Spleen (tissue), 11 donors: ENCODE measurements around the gene GBX2. TPM values are rescaled to one million over a fixed set of nuclear protein-coding genes. Genes with fewer than 3 reads are reported as not detected.

ENCODE experiments used
- DNase-seq: peaks from one replicate; pipeline ENCODE4 v3.0.0-alpha.2; 2020
- H3K27ac ChIP-seq, 8 donors: fragments of 200-600 bp; sonication (generic) in 7 of 8; 1 replicate in 4 of 8; 2 replicates in 4 of 8; pipeline versions ENCODE4 v1.5.0 to v1.8.0; 2016 to 2021; ENCODE audit warnings: inconsistent platforms in 4 of 8, mild to moderate bottlenecking in 4 of 8, moderate library complexity in 1 of 8
- H3K27me3 ChIP-seq, 7 donors: fragments of 200-600 bp; sonication (generic) in 6 of 7; replicated peaks in 1 of 7; 1 replicate in 4 of 7; 2 replicates in 3 of 7; pipeline versions ENCODE4 v1.5.0 to v1.8.0; 2016 to 2021; ENCODE audit warnings: inconsistent platforms in 3 of 7, mild to moderate bottlenecking in 1 of 7
- H3K36me3 ChIP-seq, 6 donors: fragments of 200-600 bp; sonication (generic) in 5 of 6; 1 replicate in 4 of 6; 2 replicates in 2 of 6; pipeline versions ENCODE4 v1.5.0 to v1.8.0; 2016 to 2021; ENCODE audit warnings: inconsistent platforms in 2 of 6
- H3K4me1 ChIP-seq, 6 donors: fragments of 200-600 bp; sonication (generic) in 5 of 6; 1 replicate in 3 of 6; 2 replicates in 3 of 6; pipeline versions ENCODE4 v1.5.0 to v1.8.0; 2016 to 2021; ENCODE audit warnings: inconsistent platforms in 3 of 6
- H3K4me3 ChIP-seq, 8 donors: fragments of 200-600 bp; sonication (generic) in 7 of 8; 1 replicate in 4 of 8; 2 replicates in 4 of 8; pipeline versions ENCODE4 v1.5.0 to v1.8.0; 2016 to 2021; ENCODE audit warnings: inconsistent platforms in 4 of 8, mild to moderate bottlenecking in 4 of 8, moderate library complexity in 2 of 8
- H3K9me3 ChIP-seq, 8 donors: fragments of 200-600 bp; sonication (generic) in 7 of 8; 1 replicate in 4 of 8; 2 replicates in 4 of 8; pipeline versions ENCODE4 v1.5.0 to v1.8.0; 2016 to 2021; ENCODE audit warnings: inconsistent platforms in 4 of 8
- CTCF ChIP-seq, 11 experiments: fragments of 200-600 bp in 7 of 11; fragments of 450-650 bp in 4 of 11; sonication (generic) in 4 of 11; IDR thresholded peaks in 8 of 11; conservative IDR thresholded peaks in 3 of 11; 1 replicate in 7 of 11; 2 replicates in 4 of 11; pipeline versions ENCODE4 v1.4.0 to v1.8.0; 2016 to 2021; ENCODE audit warnings: antibody characterized with exemption in 11 of 11, inconsistent platforms in 4 of 11, mild to moderate bottlenecking in 1 of 11
- POLR2A ChIP-seq, 3 donors: fragments of 450-650 bp; IDR thresholded peaks; one replicate each; pipeline ENCODE4 v1.5.1; 2017; ENCODE audit warnings: antibody characterized with exemption in 3 of 3, mild to moderate bottlenecking in 1 of 3
- POLR2AphosphoS5 ChIP-seq, 3 donors: sonication (generic); formaldehyde crosslinking; IDR thresholded peaks; one replicate each; pipeline ENCODE4 v1.5.1; 2017; ENCODE audit warnings: antibody characterized with exemption in 3 of 3
- WGBS, 5 donors: extraction: QIAGEN DNeasy Blood & Tissue Kit in 3 of 5; methylation state at CpG; one replicate each; pipeline versions ENCODE4 v1.1.5 to v1.1.7; 2013 to 2018; 5-methylcytosine and 5-hydroxymethylcytosine counted together
- intact Hi-C: fragments of 100-400 bp; cut with DNase I; formaldehyde crosslinking; loops from one replicate; pipeline ENCODE4 v1.15.0; 2023; ENCODE audit warnings: low total_unique reads
- polyA plus RNA-seq, 3 donors: library from polyadenylated mRNA; stranded (reverse); fragments of 200-250 nt; gene quantifications; one replicate each; pipeline ENCODE4 v1.2.1, GENCODE V29; 2013
- total RNA-seq, 7 donors: library from RNA; depleted of rRNA in 3 of 7; stranded (reverse); fragments of >200 nt in 3 of 7; fragmentation: NEBNext Ultra II Directional in 4 of 7; extraction: Animal tissue kit (Norgen Biotek cat#: 25700) in 4 of 7; gene quantifications; one replicate each; pipeline versions ENCODE4 v1.1.0 to v1.2.1, GENCODE V29; 2016 to 2021
- donor health status: healthy with polysubstance abuse.
- donor health status: DM: no; HTN: no; CAD: no; lungs with moderate emphysema.
- donor health status: DM: no; HTN: no; CAD: no.
- donor health status: Bipolar disorder and iron deficiency.
- donor health status: healthy.
- donor health status: DM: no; HTN: no; CAD: no.
- donor health status: DM: yes; HTN: yes; CAD: no.

GBX2 gene
- total and polyA plus RNA-seq, 10 donors = 0.69 TPM; not detected in 9

- Histone ChIP-seq H3K4me1 (no peaks in the 10 kb centered on the region), H3K36me3 (no peaks in the 10 kb centered on the region)
These were observed 39.3 kb upstream of the GBX2 start for GRCh38 chr2:236207472-236207871.

GRCh38 chr2:236205867-236206645 lies 37.9 kb upstream of the GBX2 start:
- no peak for TF ChIP-seq CTCF (IDR thresholded peaks at IDR 0.05 in 8 of 11, conservative IDR thresholded peaks at IDR 0.05 in 3 of 11)
- TF ChIP-seq POLR2AphosphoS5 (IDR thresholded peaks at IDR 0.05) = no peak
- TF ChIP-seq POLR2A (IDR thresholded peaks at IDR 0.05) = no peak
- no peak for DNase-seq
- Histone ChIP-seq H3K36me3 (no peaks in the 10 kb centered on the region), H3K4me1 (no peaks in the 10 kb centered on the region), H3K4me3 (no peak overlapping the region), H3K27ac (no peak overlapping the region), H3K27me3 (peaks cover 0 to 39% (median 0%) of the 10 kb centered on the region in 7 donors), H3K9me3 (peaks cover 0 to 41% (median 18%) of the 10 kb centered on the region in 8 donors)
- intact Hi-C loops = no loop called here
- 64 to 76% (median 68%) methylated on average over 2 of the region's 2 CpGs for WGBS, 5 donors

More at GRCh38 chr2:236207472-236207871, 39.3 kb upstream of the GBX2 start:
- DNase-seq = no peak
- TF ChIP-seq POLR2AphosphoS5 (IDR thresholded peaks at IDR 0.05) (no peak), CTCF (IDR thresholded peaks at IDR 0.05 in 8 of 11, conservative IDR thresholded peaks at IDR 0.05 in 3 of 11) (no peak), POLR2A (IDR thresholded peaks at IDR 0.05) (no peak)
- H3K9me3 ChIP-seq = peaks cover 0 to 41% (median 18%) of the 10 kb centered on the region in 8 donors
- H3K27me3 ChIP-seq = peaks cover 0 to 53% (median 0%) of the 10 kb centered on the region in 7 donors
- no peak overlapping the region for H3K4me3 ChIP-seq
- intact Hi-C loops = no loop called here
- WGBS, 5 donors = 78 to 92% (median 85%) methylated on average over 11 of the region's 11 CpGs
- no peak overlapping the region for H3K27ac ChIP-seq

- intact Hi-C loops = no loop called here
- H3K4me1 ChIP-seq = no peaks in the 10 kb centered on the region
- WGBS, 5 donors = 76 to 96% (median 93%) methylated on average over 5 of the region's 5 CpGs
- no peaks in the 10 kb centered on the region for H3K36me3 ChIP-seq
- no peak overlapping the region for H3K4me3 ChIP-seq
- peaks cover 0 to 28% (median 0%) of the 10 kb centered on the region in 7 donors for H3K27me3 ChIP-seq
- TF ChIP-seq CTCF (IDR thresholded peaks at IDR 0.05 in 8 of 11, conservative IDR thresholded peaks at IDR 0.05 in 3 of 11) (no peak), POLR2AphosphoS5 (IDR thresholded peaks at IDR 0.05) (no peak), POLR2A (IDR thresholded peaks at IDR 0.05) (no peak)
- DNase-seq = no peak
- peaks cover 0 to 41% (median 18%) of the 10 kb centered on the region in 8 donors for H3K9me3 ChIP-seq
- no peak overlapping the region for H3K27ac ChIP-seq
These were observed 36.8 kb upstream of the GBX2 start for GRCh38 chr2:236204953-236205352.

GRCh38 chr2:236200378-236200777 lies 32.2 kb upstream of the GBX2 start:
- Histone ChIP-seq H3K4me1 (no peaks in the 10 kb centered on the region), H3K9me3 (peaks cover 0 to 16% (median 4%) of the 10 kb centered on the region in 8 donors), H3K27ac (no peak overlapping the region), H3K36me3 (no peaks in the 10 kb centered on the region), H3K27me3 (peaks cover 0 to 26% (median 0%) of the 10 kb centered on the region in 7 donors), H3K4me3 (no peak overlapping the region)
- WGBS, 5 donors = 64 to 73% (median 67%) methylated on average over 7 of the region's 7 CpGs
- no peak for TF ChIP-seq CTCF (IDR thresholded peaks at IDR 0.05 in 8 of 11, conservative IDR thresholded peaks at IDR 0.05 in 3 of 11)
- TF ChIP-seq POLR2A (IDR thresholded peaks at IDR 0.05) = no peak
- no peak for TF ChIP-seq POLR2AphosphoS5 (IDR thresholded peaks at IDR 0.05)
- DNase-seq = no peak
- intact Hi-C loops = no loop called here
